ENCODE measurements around the gene CHST5. TPM values are rescaled to one million over a fixed set of nuclear protein-coding genes. Genes with fewer than 3 reads are reported as not detected.
"Not testable (repeated sequence)": the region's sequence is repeated elsewhere in the genome, so short reads cannot be mapped to it uniquely, and the experiment has no call there.

Gene CHST5
- total and polyA plus RNA-seq, 2 donors (not counting 1 experiment from before 2014, with no cell fraction given), result 0.99 TPM; not detected in 1

GRCh38 chr16:75546293-75546692 lies 10.4 kb upstream of the CHST5 start:
- no peak overlapping the region for H2AFZ ChIP-seq (ENCODE audit: insufficient read depth, low read depth, low read length, poor library complexity, severe bottlenecking)
- H3K9me3 Mint-ChIP-seq (ENCODE audit: insufficient read depth), result no peaks in the 10 kb centered on the region

GRCh38 chr16:75545879-75546278 lies 10.0 kb upstream of the CHST5 start:
- H3K27me3 Mint-ChIP-seq; H3K4me3 ChIP-seq (ENCODE audit: control extremely low read depth in 1 of 5, extremely low read depth in 1 of 5, insufficient read depth in 1 of 5, low read depth in 2 of 5, low read length in 4 of 5); H3K27ac Mint-ChIP-seq; ATAC-seq (ENCODE audit: low read depth); H3K27me3 ChIP-seq (replicated peaks in 1 of 4; ENCODE audit: control extremely low read depth in 1 of 4, control insufficient read depth in 3 of 4, insufficient read depth in 4 of 4, low read length in 3 of 4); H2AFZ ChIP-seq (ENCODE audit: insufficient read depth, low read depth, low read length, poor library complexity, severe bottlenecking); H4K20me1 ChIP-seq (ENCODE audit: control insufficient read depth, insufficient read depth, low read length, poor library complexity, severe bottlenecking); H3K9me3 Mint-ChIP-seq (ENCODE audit: insufficient read depth); H3K79me2 ChIP-seq (ENCODE audit: control insufficient read depth, insufficient read depth, low read length); CTCF ChIA-PET; H3K4me1 Mint-ChIP-seq; H3K4me3 Mint-ChIP-seq; H3K36me3 ChIP-seq (replicated peaks in 1 of 2; ENCODE audit: control extremely low read depth in 1 of 2, control insufficient read depth in 1 of 2, extremely low read depth in 1 of 2, insufficient read depth in 2 of 2, low read length in 1 of 2); intact Hi-C loops (cut with micrococcal nuclease); H3K4me1 ChIP-seq (ENCODE audit: control insufficient read depth in 2 of 2, insufficient read depth in 2 of 2, low read length in 2 of 2); H3K4me2 ChIP-seq (replicated peaks; ENCODE audit: low read depth, low read length, poor library complexity, severe bottlenecking); H3K27ac ChIP-seq (ENCODE audit: low read length in 2 of 2); DNase-seq; H3K9me3 ChIP-seq (ENCODE audit: control extremely low read depth in 1 of 3, control insufficient read depth in 2 of 3, insufficient read depth in 1 of 3, low read length in 2 of 3); H3K9ac ChIP-seq (ENCODE audit: low read length); POLR2A ChIA-PET: not testable (repeated sequence)
- no CpG with 5 or more reads among the region's 1 CpG for WGBS (ENCODE audit: insufficient coverage)

More at GRCh38 chr16:75546293-75546692, 10.4 kb upstream of the CHST5 start:
- Histone ChIP-seq H3K27me3 (replicated peaks in 1 of 4; ENCODE audit: control extremely low read depth in 1 of 4, control insufficient read depth in 3 of 4, insufficient read depth in 4 of 4, low read length in 3 of 4) (no peaks in the 10 kb centered on the region), H3K9ac (ENCODE audit: low read length) (no peak overlapping the region), H3K27ac (ENCODE audit: low read length in 2 of 2) (no peak overlapping the region), H3K4me1 (ENCODE audit: control insufficient read depth in 2 of 2, insufficient read depth in 2 of 2, low read length in 2 of 2) (peaks cover 6 to 9% of the 10 kb centered on the region in 2 donors), H3K9me3 (ENCODE audit: control extremely low read depth in 1 of 3, control insufficient read depth in 2 of 3, insufficient read depth in 1 of 3, low read length in 2 of 3) (no peaks in the 10 kb centered on the region), H3K4me2 (replicated peaks; ENCODE audit: low read depth, low read length, poor library complexity, severe bottlenecking) (no peak overlapping the region), H3K36me3 (replicated peaks in 1 of 2; ENCODE audit: control extremely low read depth in 1 of 2, control insufficient read depth in 1 of 2, extremely low read depth in 1 of 2, insufficient read depth in 2 of 2, low read length in 1 of 2) (no peaks in the 10 kb centered on the region), H3K79me2 (ENCODE audit: control insufficient read depth, insufficient read depth, low read length) (no peaks in the 10 kb centered on the region), H3K4me3 (ENCODE audit: control extremely low read depth in 1 of 5, extremely low read depth in 1 of 5, insufficient read depth in 1 of 5, low read depth in 2 of 5, low read length in 4 of 5) (no peak overlapping the region), H4K20me1 (ENCODE audit: control insufficient read depth, insufficient read depth, low read length, poor library complexity, severe bottlenecking) (no peaks in the 10 kb centered on the region)
- CTCF ChIA-PET, result interaction anchor here (0.7 kb wide), 1 partner anchor 29 kb away, joined by 3 read pairs; no protein-coding TSS in a partner anchor
- ATAC-seq (ENCODE audit: low read depth) (no peak), DNase-seq (no peak)
- peaks cover 9% of the 10 kb centered on the region for H3K4me1 Mint-ChIP-seq
- H3K27me3 Mint-ChIP-seq, result no peaks in the 10 kb centered on the region
- TF ChIP-seq CTCF (IDR thresholded peaks at IDR 0.05) (no peak), EZH2 (IDR thresholded peaks at IDR 0.05; ENCODE audit: borderline replicate concordance, insufficient read depth, low read depth, low read length, poor library complexity, severe bottlenecking) (no peak)
- H3K27ac Mint-ChIP-seq, result no peak overlapping the region
- 99% methylated on average over 7 of the region's 7 CpGs for WGBS (ENCODE audit: insufficient coverage)
- intact Hi-C loops (cut with micrococcal nuclease), result no loop called here
- H3K4me3 Mint-ChIP-seq, result no peak overlapping the region
- POLR2A ChIA-PET, result no interaction called here

GRCh38 chr16:75542462-75542861 lies 6.6 kb upstream of the CHST5 start:
- H3K4me3 ChIP-seq (ENCODE audit: control extremely low read depth in 1 of 5, extremely low read depth in 1 of 5, insufficient read depth in 1 of 5, low read depth in 2 of 5, low read length in 4 of 5); H3K27ac Mint-ChIP-seq; intact Hi-C loops (cut with micrococcal nuclease); H3K27me3 ChIP-seq (replicated peaks in 1 of 4; ENCODE audit: control extremely low read depth in 1 of 4, control insufficient read depth in 3 of 4, insufficient read depth in 4 of 4, low read length in 3 of 4); H3K27ac ChIP-seq (ENCODE audit: low read length in 2 of 2); H3K79me2 ChIP-seq (ENCODE audit: control insufficient read depth, insufficient read depth, low read length); H3K9me3 ChIP-seq (ENCODE audit: control extremely low read depth in 1 of 3, control insufficient read depth in 2 of 3, insufficient read depth in 1 of 3, low read length in 2 of 3); H3K4me2 ChIP-seq (replicated peaks; ENCODE audit: low read depth, low read length, poor library complexity, severe bottlenecking); ATAC-seq (ENCODE audit: low read depth); H3K4me1 Mint-ChIP-seq; H3K9me3 Mint-ChIP-seq (ENCODE audit: insufficient read depth); DNase-seq; H3K27me3 Mint-ChIP-seq; H3K9ac ChIP-seq (ENCODE audit: low read length); H3K4me1 ChIP-seq (ENCODE audit: control insufficient read depth in 2 of 2, insufficient read depth in 2 of 2, low read length in 2 of 2); POLR2A ChIA-PET; H2AFZ ChIP-seq (ENCODE audit: insufficient read depth, low read depth, low read length, poor library complexity, severe bottlenecking); H3K36me3 ChIP-seq (replicated peaks in 1 of 2; ENCODE audit: control extremely low read depth in 1 of 2, control insufficient read depth in 1 of 2, extremely low read depth in 1 of 2, insufficient read depth in 2 of 2, low read length in 1 of 2); CTCF ChIA-PET; H4K20me1 ChIP-seq (ENCODE audit: control insufficient read depth, insufficient read depth, low read length, poor library complexity, severe bottlenecking); H3K4me3 Mint-ChIP-seq: not testable (repeated sequence)
- WGBS (ENCODE audit: insufficient coverage), result 100% methylated on average over 1 of the region's 8 CpGs

Data from B cell (primary cell).